GM12891 (cell line): Measurements from ENCODE around the gene NUMA1.

Experiments
- POLR2A ChIP-seq: IDR thresholded peaks from 2 replicates; pipeline ENCODE4 v1.6.1; 2011; ENCODE audit warnings: low read depth, low read length, control low read depth
- POLR2AphosphoS5 ChIP-seq: IDR thresholded peaks from 2 replicates; pipeline ENCODE4 v1.6.1; 2011; ENCODE audit warnings: low read depth, low read length, control low read depth

DNA sequence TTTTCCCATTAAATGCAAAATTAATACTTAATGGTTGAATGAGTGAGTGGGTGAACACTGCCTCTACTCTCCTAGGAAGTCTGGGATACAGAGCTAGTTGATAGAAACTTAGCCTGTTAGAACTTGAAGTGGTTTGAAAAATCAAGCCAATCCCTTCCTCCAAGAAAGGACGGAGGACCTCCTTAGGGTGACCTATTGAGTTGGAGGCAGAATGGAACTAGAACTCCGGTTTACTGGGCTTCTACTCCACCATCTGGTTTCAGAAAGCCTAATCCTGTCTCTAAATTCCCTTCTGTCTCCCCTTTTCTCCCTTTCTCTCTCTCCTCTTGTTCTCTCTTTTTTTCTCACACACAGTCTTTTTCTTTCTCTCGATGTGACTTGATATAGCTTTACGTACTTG is 101.2 kb downstream of the NUMA1 start:
- TF ChIP-seq POLR2A (no peak), POLR2AphosphoS5 (no peak)
